Type B pancreatic cell (in vitro differentiated cells): ENCODE measurements around the gene AFG3L2. TPM values are rescaled to one million over a fixed set of nuclear protein-coding genes. Genes with fewer than 3 reads are reported as not detected.

ENCODE experiments used
- DNase-seq: peaks from one replicate; pipeline ENCODE4 v3.0.0; 2021; ENCODE audit warnings: mixed read lengths; ENCODE audit not compliant: unreplicated experiment; ENCODE audit errors: extremely low spot score
- H3K27ac Mint-ChIP-seq: 2 replicates; pipeline ENCODE4 v1.8.0; 2021; ENCODE audit warnings: mild to moderate bottlenecking, mixed read lengths
- H3K27me3 Mint-ChIP-seq: 2 replicates; pipeline ENCODE4 v1.8.0; 2021; ENCODE audit warnings: mixed read lengths
- H3K36me3 Mint-ChIP-seq: 2 replicates; pipeline ENCODE4 v1.8.0; 2021; ENCODE audit warnings: mixed read lengths
- H3K4me1 Mint-ChIP-seq: one replicate; pipeline ENCODE4 v1.8.0; 2021; ENCODE audit warnings: mixed read lengths; ENCODE audit not compliant: unreplicated experiment
- H3K4me3 Mint-ChIP-seq: 2 replicates; pipeline ENCODE4 v1.8.0; 2021; ENCODE audit warnings: mild to moderate bottlenecking, mixed read lengths
- H3K9me3 Mint-ChIP-seq: 2 replicates; pipeline ENCODE4 v1.8.0; 2021; ENCODE audit warnings: mixed read lengths
- total RNA-seq: library from RNA; stranded (reverse); gene quantifications from 2 replicates; pipeline ENCODE4 v1.2.1, GENCODE V29; 2021; ENCODE audit warnings: low replicate concordance
- TF ChIP-seq, protein P1 (sequence below): fragments of 200-600 bp; sonication (generic); conservative IDR thresholded peaks from 2 replicates; pipeline ENCODE4 v1.5.0; 2021; ENCODE audit warnings: antibody characterized with exemption, mild to moderate bottlenecking

AFG3L2 gene
- total RNA-seq, 1 donor from 2014 or later, result 56.0 TPM

DNA sequence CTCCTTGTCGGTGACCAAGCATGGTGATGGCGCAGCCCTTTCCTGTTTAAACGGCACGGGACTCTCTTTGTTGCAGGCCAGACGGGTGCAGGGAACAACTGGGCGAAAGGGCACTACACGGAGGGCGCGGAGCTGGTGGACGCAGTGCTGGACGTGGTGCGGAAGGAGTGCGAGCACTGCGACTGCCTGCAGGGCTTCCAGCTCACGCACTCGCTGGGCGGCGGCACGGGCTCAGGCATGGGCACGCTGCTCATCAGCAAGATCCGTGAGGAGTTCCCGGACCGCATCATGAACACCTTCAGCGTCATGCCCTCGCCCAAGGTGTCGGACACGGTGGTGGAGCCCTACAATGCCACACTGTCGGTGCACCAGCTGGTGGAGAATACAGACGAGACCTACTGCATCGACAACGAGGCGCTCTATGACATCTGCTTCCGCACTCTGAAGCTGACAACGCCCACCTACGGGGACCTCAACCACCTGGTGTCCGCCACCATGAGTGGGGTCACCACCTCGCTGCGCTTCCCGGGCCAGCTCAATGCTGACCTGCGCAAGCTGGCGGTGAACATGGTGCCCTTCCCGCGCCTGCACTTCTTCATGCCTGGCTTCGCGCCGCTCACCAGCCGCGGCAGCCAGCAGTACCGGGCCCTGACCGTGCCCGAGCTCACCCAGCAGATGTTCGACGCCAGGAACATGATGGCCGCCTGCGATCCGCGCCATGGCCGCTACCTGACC lies 51.9 kb downstream of the AFG3L2 start:
- no peaks in the 10 kb centered on the region for H3K9me3 Mint-ChIP-seq
- H3K36me3 Mint-ChIP-seq, result peaks cover 46% of the 10 kb centered on the region
- H3K27me3 Mint-ChIP-seq, result no peaks in the 10 kb centered on the region
- TF ChIP-seq, protein P1, sequence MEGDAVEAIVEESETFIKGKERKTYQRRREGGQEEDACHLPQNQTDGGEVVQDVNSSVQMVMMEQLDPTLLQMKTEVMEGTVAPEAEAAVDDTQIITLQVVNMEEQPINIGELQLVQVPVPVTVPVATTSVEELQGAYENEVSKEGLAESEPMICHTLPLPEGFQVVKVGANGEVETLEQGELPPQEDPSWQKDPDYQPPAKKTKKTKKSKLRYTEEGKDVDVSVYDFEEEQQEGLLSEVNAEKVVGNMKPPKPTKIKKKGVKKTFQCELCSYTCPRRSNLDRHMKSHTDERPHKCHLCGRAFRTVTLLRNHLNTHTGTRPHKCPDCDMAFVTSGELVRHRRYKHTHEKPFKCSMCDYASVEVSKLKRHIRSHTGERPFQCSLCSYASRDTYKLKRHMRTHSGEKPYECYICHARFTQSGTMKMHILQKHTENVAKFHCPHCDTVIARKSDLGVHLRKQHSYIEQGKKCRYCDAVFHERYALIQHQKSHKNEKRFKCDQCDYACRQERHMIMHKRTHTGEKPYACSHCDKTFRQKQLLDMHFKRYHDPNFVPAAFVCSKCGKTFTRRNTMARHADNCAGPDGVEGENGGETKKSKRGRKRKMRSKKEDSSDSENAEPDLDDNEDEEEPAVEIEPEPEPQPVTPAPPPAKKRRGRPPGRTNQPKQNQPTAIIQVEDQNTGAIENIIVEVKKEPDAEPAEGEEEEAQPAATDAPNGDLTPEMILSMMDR, result no peak
- H3K27ac Mint-ChIP-seq, result no peak overlapping the region
- no peak for DNase-seq
- no peak overlapping the region for H3K4me3 Mint-ChIP-seq
- H3K4me1 Mint-ChIP-seq, result peaks cover 6% of the 10 kb centered on the region

DNA sequence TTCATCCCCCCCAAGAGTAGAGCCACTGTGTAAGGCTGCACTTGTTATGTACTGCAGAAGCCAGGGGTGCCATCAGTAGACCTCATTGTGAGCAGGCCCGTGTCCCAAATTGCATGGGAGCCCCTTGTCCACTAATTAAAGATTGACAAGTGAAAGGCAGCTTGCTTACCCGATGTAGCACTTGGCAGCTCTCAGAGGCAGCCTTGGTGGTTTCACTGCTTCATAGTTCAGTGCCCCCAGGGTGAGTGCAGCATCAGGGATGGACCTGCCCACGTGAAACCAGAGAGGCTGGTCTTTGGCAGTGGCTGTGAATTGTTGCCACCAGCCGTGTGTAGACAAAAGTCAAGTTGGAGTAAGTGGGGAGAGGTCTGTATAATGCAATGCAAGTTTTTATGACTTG lies 55.7 kb downstream of the AFG3L2 start:
- Mint-ChIP-seq H3K36me3 (peaks cover 25% of the 10 kb centered on the region), H3K27ac (no peak overlapping the region), H3K4me1 (peaks cover 6% of the 10 kb centered on the region), H3K9me3 (no peaks in the 10 kb centered on the region), H3K27me3 (no peaks in the 10 kb centered on the region), H3K4me3 (no peak overlapping the region)
- TF ChIP-seq, protein P1, result no peak
- DNase-seq, result no peak

DNA sequence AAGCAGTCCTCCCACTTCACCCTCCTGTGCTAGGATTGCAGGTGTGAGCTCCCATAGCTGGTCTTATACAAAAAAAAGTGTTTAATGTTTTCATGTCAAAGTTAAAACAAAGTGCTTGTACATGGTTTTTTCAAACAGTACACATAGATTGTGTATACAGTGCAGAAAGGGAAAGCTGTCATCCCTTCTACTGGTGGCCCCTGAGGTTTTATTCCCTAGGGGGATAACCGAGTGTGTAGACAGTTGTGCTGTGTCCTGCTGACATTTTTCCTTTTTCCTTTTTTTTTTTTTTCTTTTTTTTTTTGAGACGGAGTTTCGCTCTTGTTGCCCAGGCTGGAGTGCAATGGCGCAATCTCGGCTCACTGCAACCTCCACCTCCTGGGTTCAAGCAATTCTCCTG lies 58.2 kb downstream of the AFG3L2 start:
- Mint-ChIP-seq H3K9me3 (no peaks in the 10 kb centered on the region), H3K27me3 (no peaks in the 10 kb centered on the region), H3K4me3 (no peak overlapping the region), H3K36me3 (peaks cover 26% of the 10 kb centered on the region), H3K4me1 (peaks cover 10% of the 10 kb centered on the region), H3K27ac (no peak overlapping the region)
- DNase-seq, result no peak
- TF ChIP-seq, protein P1, result no peak

DNA sequence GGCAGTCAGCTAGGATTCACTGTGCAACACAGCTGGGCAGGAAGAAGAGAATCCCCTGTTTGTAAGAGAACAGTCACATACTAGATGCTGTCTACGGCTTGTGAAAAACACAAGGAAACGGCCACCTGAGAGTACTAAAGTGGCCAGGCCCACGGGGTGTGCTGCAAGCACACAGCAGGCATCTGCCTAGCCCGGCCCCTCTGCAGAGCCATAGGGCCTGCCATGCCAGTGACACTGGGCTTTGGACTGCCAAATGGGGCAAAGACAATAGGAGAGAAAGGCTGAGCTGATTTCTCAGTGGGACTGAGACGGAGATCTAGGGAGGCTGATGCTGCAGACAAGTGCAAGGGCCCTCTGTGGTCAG lies 58.7 kb downstream of the AFG3L2 start:
- TF ChIP-seq, protein P1, result no peak
- H3K36me3 Mint-ChIP-seq, result peaks cover 29% of the 10 kb centered on the region
- H3K9me3 Mint-ChIP-seq, result no peaks in the 10 kb centered on the region
- DNase-seq, result no peak
- no peak overlapping the region for H3K4me3 Mint-ChIP-seq
- no peaks in the 10 kb centered on the region for H3K27me3 Mint-ChIP-seq
- H3K27ac Mint-ChIP-seq, result peak overlapping the region; percentile 6
- peaks cover 14% of the 10 kb centered on the region for H3K4me1 Mint-ChIP-seq

DNA sequence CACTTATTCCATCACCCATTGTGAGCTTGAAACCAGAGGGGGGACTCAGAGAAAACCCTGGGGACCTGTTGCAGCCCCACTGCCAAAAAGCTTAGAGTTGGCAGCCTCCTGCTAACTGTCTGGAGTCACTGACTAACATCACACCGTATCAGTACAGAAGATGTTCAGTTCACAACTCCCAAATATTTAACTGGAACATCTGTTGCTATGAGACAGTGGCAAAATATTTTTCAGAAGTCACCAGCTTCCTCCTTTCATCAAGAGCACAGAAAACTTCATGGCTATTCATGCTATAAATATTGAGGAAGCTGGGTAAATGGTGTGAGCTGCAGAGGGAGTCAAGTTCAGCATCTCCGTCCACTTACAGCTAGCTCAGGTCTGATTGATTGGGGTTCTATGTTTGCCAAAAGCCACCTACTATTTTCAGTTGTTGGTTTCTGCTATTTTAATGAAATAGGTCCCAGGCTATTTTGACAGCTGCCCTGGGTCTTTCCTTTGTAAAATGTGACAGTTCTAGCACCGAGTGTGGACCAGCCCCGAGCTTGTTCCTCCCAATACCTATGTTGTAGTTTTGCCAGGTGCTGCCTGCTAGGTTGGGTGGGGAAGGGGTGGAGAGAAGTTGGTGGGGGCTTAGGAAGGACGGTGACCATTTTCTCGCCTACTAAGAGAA lies 59.2 kb downstream of the AFG3L2 start:
- Mint-ChIP-seq H3K27ac (peak overlapping the region; percentile 6), H3K4me1 (peaks cover 18% of the 10 kb centered on the region), H3K4me3 (no peak overlapping the region), H3K9me3 (no peaks in the 10 kb centered on the region), H3K27me3 (no peaks in the 10 kb centered on the region), H3K36me3 (peaks cover 33% of the 10 kb centered on the region)
- DNase-seq, result no peak
- TF ChIP-seq, protein P1, result no peak
